GM21423 (cell line): ENCODE data around the gene KCNA1.

Experiments
- ATAC-seq: cut with Tn5 transposase; IDR thresholded peaks from one replicate; pipeline ENCODE4 v1.9.1; 2021; ENCODE audit warnings: mild to moderate bottlenecking, moderate library complexity; ENCODE audit not compliant: unreplicated experiment

Gene KCNA1

GRCh38 chr12:4958697-4959375, 49.1 kb downstream of the KCNA1 start:
- ATAC-seq, result no peak

- ATAC-seq, result no peak
Measured at GRCh38 chr12:4959381-4959780, 49.7 kb downstream of the KCNA1 start.

DNA sequence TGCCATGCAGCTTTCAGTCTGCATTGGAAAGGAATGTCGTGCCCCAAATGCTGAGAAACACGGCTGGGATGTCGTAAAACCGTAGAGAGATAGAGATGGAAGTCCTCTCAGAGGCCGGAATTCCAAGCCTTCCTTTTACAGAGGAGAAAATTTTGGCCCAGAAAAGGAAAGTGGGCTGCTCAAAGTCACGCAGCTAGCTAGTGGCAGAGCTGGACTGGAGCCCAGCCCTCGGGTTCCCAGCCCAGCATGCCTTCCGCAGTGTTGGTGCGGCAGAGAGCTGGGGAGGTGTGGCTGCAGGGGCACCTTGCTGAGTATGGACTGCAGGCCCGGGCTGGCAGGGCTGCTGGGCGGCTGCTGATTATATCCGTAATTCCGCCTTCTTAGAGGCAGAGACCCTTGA, 50.3 kb downstream of the KCNA1 start:
- ATAC-seq, result no peak

GRCh38 chr12:4960547-4960946, 50.8 kb downstream of the KCNA1 start:
- no peak for ATAC-seq

DNA sequence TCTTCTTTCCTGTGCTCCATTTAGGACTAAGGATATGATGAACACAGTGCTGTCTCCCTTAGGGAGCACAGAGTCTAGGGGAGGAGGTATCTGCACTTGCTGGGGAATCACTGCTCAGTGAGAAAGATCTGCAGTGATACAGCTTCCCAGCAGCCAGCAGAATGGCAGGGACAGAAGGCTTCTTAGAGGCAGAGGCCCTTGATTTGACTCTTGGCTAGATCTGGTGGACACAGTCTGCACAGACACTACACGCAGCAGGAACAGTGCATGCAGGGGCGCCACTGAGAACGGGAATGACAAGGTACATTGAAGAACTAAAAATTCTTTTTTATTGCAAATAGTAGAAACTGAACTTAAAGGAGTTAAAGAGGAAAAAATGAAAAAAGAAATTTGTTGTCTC, 51.6 kb downstream of the KCNA1 start:
- no peak for ATAC-seq

DNA sequence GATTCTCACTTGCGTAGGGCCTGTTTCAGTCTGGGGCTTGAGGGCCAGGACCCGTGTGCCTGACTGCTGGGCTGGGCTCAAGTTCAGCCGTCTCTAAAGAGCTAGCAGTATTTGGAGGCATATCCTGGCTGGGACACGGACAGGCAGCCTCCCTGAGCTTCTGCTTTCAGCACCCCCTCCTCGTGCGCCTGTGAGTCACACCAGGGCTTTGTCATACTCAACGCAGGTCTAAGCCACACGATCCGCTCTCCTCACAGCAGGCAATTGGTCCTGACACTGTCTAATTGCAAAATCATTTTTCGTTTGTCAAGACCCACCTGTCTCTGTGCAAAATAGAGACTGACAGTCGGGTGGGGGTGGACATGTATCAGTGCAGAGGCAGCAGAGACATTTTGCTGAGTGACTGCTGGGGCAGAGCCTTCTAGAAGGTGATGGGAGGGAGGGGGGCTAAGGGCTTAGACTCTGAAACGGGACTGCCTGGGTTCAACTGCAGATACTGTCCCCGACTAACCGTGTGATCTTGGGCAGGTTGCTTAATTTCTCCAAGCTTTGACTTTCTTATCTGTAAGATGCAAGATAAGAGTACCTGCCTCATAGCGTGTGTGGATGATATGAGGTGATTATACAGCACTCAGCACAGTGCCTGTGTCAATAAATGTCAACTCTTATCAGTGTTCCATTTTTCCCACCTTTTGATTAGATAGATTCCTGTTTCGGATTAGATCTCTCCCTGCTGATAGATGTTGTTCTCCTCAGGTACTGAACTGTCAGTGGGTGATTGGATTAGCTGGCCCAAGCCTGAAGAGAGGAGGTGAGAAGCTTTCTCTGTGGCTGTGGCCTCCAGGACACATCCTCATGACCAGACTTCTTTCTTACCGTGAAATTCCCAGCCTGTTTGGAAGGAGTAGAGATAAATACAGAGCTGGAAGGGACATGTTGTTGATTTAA, 53.1 kb downstream of the KCNA1 start:
- no peak for ATAC-seq
